HG02588 (cell line): Measurements from ENCODE around the gene BPIFB3.
"Not testable (repeated sequence)": the region's sequence is repeated elsewhere in the genome, so short reads cannot be mapped to it uniquely, and the experiment has no call there.

Experiments used
- ATAC-seq: cut with Tn5 transposase; IDR thresholded peaks from one replicate; pipeline ENCODE4 v1.9.1; 2021; ENCODE audit warnings: mild to moderate bottlenecking, moderate library complexity; ENCODE audit not compliant: unreplicated experiment

BPIFB3 gene

GRCh38 chr20:33112547-33113386, 59.1 kb downstream of the BPIFB3 start:
- ATAC-seq: no peak

DNA sequence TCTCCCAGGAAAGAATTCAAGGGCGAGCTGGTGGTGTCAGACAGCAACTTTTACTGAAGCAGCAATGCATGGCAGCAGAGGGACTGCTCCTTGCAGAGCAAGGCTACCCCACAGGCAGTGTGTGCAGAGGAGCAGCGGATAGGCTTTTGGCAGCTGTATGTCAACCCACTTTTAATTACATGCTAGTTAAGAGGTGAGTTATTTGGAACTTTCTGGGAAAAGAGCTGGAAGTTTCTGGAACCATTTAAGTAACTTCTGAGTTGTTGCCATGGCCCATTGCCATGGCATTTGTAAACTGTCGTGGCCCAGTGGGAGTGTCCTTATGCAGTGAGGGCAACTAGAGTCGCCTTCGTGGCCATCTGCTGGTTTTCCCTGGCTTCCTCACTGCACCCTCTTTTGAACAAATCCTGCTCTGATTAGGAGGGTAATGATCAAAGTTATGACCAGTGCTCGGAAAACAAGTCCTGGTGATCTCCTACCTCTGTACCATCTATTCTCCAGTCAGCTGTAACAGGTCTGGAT, 59.7 kb downstream of the BPIFB3 start:
- no peak for ATAC-seq

DNA sequence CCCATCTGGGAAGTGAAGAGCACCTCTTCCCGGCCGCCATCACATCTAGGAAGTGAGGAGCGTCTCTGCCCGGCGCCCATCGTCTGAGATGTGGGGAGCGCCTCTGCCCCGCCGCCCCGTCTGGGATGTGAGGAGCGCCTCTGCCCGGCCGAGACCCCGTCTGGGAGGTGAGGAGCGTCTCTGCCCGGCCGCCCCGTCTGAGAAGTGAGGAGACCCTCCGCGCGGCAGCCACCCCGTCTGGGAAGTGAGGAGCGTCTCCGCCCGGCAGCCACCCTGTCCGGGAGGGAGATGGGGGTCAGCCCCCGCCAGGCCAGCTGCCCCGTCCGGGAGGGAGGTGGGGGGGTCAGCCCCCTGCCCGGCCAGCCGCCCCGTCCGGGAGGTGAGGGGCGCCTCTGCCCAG, 61.8 kb downstream of the BPIFB3 start:
- not testable (repeated sequence) for ATAC-seq

GRCh38 chr20:33119725-33120720, 66.3 kb downstream of the BPIFB3 start:
- no peak for ATAC-seq

- no peak for ATAC-seq
Observed at GRCh38 chr20:33120934-33121333, 67.2 kb downstream of the BPIFB3 start.

DNA sequence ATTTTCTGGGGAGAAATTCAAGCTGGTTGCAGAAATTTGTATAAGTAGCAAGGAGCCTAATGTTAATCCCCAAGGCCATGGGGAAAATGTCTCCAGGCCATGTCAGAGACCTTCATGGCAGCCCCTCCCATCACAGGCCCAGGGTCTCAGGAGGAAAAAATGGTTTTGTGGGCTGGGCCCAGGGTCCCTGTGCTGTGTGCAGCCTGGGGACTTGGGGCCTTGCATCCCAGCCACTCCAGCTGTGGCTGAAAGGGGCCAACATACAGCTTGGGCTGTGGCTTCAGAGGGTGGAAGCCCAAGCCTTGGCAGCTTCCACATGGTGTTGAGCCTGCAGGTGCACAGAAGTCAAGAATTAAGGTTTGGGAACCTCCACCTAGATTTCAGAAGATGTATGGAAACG, 68.6 kb downstream of the BPIFB3 start:
- not testable (repeated sequence) for ATAC-seq
